Frontal cortex (tissue), 4 donors: Measurements from ENCODE around the gene KATNIP. TPM values are rescaled to one million over a fixed set of nuclear protein-coding genes. Genes with fewer than 3 reads are reported as not detected.

Experiments used
- DNase-seq, 2 donors: peaks; one replicate each; pipeline ENCODE4 v3.0.0; 2012; ENCODE audit warnings: low spot score in 2 of 2
- FAIRE-seq: peaks from 2 replicates; lab custom pipeline; 2012; peaks lifted over from hg19 to GRCh38; lab: Jason Lieb, UNC
- total RNA-seq: library from RNA; depleted of rRNA; stranded (reverse); fragments of >200 nt; gene quantifications from one replicate; pipeline ENCODE4 v1.2.3, GENCODE V29; 2014
- donor health status: control.
- donor health status: control.
- donor health status: control.

Gene KATNIP
- total RNA-seq: 17.9 TPM

GRCh38 chr16:27549746-27550581 is at the start of gene KATNIP, which contains the start of gene GTF3C1:
Gene KATNIP, plus strand, starts transcription at chr16:27550144. Its CDS starts 27 bp downstream, at chr16:27550171.
Gene GTF3C1, minus strand, starts transcription at chr16:27549913. Its CDS starts 23 bp downstream, at chr16:27549890.
- DNase-seq: peak; percentile 99 to 100

DNA sequence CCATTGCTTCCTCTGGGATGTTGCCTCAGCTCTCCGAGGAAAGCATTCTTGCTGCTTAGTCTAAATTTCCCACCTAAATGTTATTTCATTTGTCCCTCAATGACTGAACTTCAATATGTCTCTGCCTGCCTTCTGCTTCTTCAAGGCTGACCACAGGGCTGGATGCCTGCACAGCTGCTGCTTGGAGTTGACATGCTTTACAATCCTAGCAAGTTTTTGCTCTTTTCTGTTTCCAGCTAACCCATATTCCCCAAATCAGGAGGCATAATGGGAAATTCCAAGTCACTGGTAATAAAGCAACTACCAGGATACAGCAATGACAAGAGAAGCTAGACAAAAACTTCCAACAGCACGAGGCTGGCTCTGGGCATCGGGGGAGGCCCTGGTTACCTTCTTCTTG is 49.1 kb upstream of the KATNIP start:
- FAIRE-seq (no peak), DNase-seq (no peak)

More at GRCh38 chr16:27549746-27550581, at the start of gene KATNIP, which contains the start of gene GTF3C1:
- peak; percentile 89 for FAIRE-seq

GRCh38 chr16:27503662-27504061 is 46.3 kb upstream of the KATNIP start:
- DNase-seq (no peak), FAIRE-seq (no peak)

DNA sequence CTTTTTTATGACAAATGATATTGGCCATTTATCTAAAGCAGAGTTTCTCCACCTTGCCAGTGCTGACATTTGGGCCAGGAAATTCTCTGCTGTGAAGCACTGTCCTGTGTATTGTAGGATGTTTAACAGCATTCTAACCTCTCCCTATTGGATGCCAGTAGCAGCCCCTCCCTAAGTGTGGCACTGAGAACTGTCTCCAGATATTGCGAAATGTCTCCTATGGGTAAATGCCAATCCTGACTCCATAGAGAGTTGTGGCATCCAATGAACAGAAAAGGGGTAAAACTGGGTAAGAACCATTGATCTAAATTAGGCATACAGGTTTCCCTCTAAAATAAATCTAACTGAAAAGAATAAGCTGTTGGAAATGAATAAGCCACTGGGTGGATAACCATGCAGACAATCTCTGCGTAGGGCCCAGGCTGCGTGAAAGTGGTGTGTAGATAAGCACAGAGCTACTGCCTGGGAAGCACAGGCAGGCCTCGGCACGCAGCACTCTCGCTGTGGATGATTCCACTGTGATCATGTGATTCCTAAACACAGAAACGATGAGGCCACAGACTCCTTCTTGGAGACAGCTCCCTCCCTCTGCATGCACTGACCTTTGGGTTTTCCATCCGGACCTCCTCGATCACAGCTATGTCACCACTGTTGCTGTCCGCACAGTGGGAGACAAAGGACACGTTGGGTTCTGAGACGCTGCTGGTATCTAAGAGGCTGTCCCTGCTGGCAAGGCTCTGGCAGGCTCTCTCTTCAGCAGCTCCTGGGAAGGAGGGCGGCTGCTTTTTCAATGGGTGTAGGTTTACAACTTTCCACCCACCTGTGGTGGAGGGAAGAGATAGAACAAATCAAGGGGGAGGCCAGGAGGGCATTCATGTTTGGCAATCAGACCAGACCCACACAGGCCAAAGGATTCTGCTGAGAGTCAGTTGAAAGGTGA is 44.4 kb upstream of the KATNIP start:
- DNase-seq: no peak
- no peak for FAIRE-seq

- FAIRE-seq: no peak
- DNase-seq: no peak
Observed at GRCh38 chr16:27506771-27507170, 43.2 kb upstream of the KATNIP start.

DNA sequence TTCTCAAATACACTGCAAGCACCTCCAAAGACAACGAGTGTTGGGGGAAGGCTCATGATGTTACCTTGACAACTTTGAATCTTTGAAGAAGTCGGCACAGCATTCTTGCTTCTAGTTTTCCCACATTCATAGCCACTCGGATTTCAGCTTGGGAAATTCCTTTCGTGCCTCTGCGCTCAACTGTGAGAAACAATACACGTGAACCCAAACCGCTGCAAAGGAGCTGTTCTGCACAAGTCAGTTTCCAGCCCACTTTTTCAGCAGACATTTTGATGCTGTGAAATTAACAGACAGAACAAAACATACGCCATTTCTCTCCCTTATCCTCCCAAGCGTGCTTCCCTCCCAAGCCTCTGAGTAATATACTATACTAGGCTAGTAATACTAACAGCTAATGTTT is 41.5 kb upstream of the KATNIP start:
- DNase-seq: no peak
- FAIRE-seq: no peak

GRCh38 chr16:27511657-27512448 is 38.1 kb upstream of the KATNIP start:
- DNase-seq (no peak), FAIRE-seq (no peak)

- DNase-seq: no peak
- no peak for FAIRE-seq
Observed at GRCh38 chr16:27514806-27515205, 35.1 kb upstream of the KATNIP start.

- FAIRE-seq: no peak
- no peak for DNase-seq
Observed at GRCh38 chr16:27515874-27516353, 34.0 kb upstream of the KATNIP start.

- FAIRE-seq (no peak), DNase-seq (no peak)
Observed at GRCh38 chr16:27516365-27516764, 33.6 kb upstream of the KATNIP start.

DNA sequence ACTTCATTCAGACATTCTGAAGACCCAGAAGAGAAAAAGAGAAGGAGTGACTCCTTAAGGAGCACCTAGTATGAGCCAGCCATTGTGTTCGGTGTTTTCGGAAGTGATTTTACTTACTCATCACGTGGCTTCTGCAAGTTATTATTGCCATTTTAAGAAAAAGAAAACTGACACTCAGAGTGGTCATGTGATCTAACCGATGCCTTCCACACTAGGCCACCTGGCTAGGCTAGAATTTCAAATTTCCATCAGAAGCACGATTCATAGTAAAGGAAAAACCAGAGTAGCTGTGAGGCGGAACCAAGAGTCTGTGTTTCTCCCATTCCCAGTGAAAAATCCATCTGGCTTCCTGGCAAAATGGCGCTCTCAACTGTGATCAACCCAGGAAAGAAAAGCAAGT is 32.3 kb upstream of the KATNIP start:
- no peak for FAIRE-seq
- DNase-seq: no peak

DNA sequence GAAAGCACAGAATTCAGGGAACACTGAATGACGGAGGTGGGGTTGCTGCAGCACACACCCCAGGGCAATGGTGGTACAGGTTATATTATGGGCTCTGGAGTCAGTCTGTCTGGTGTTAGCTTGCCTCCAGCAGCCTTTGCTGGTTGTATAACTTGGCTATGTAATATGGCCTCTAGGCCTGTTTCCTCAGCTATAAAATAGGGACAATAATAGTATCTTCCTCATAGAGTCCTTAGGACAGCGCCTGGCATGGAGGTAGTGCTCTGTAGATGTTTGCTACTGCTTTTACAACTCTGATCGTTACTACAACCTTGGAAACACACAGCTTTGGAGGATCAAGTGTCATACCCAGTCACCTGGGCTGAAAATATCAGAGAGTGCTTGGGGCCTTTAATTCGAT is 31.7 kb upstream of the KATNIP start:
- no peak for FAIRE-seq
- DNase-seq: no peak

GRCh38 chr16:27520982-27521673 is 28.8 kb upstream of the KATNIP start:
- no peak for FAIRE-seq
- DNase-seq: no peak

GRCh38 chr16:27522173-27522707 is 27.7 kb upstream of the KATNIP start:
- DNase-seq (no peak), FAIRE-seq (no peak)

GRCh38 chr16:27526180-27526579 is 23.8 kb upstream of the KATNIP start:
- DNase-seq: no peak
- no peak for FAIRE-seq

DNA sequence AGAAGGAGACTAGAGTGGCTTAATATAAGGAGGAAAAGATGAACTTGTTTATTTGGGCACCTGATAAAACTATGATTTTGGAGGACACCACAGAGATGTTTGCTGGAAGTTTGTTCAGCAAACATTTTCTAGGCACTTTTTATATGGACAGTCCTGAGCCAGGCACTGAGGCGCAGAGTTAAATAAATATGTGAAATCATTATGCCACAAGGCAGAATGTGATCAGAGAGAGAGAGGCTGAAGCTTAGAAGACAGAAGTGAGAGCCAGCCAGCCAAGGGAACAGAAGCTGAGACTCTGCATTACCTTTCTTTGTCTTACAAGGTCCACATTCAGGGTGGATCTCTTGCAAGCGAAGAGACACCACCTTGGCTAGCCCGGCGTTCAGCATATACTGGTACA is 21.6 kb upstream of the KATNIP start:
- no peak for FAIRE-seq
- DNase-seq: no peak

DNA sequence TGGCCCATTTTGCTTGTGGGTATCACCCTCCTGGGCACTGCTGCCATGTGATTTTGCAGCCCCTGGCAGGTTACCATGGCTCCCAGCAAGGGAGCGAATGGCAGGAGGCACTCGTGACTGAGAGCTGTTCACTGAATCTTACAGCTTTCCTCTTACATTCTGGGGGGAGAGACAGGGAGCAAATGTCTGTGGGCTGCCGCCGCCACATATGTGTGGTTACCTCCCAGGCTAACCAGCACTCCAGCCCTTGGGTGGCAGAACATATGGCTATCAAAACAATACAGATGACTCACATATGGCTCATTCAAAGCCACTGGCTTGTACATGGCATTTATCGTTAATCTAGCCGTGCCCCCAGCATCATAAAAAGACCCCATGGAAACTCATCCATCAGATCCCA is 20.0 kb upstream of the KATNIP start:
- DNase-seq: no peak
- no peak for FAIRE-seq

GRCh38 chr16:27531186-27531585 is 18.8 kb upstream of the KATNIP start:
- DNase-seq (no peak), FAIRE-seq (no peak)
